ENCODE measurements around the gene TNNI2.
"Not testable (repeated sequence)": the region's sequence is repeated elsewhere in the genome, so short reads cannot be mapped to it uniquely, and the experiment has no call there.

GRCh38 chr11:1886551-1886950, 47.8 kb downstream of the TNNI2 start:
- TF ChIP-seq CTCF (conservative IDR thresholded peaks at IDR 0.05; ENCODE audit: low read depth, low read length); EZH2 (IDR thresholded peaks at IDR 0.05; ENCODE audit: low read length, unreplicated experiment): not testable (repeated sequence)

All from PC-3 (cell line).